NCI-H2196 treated with DMSO at 0.1 percent for 48 hours (cell line): ENCODE results near the gene AGFG1.

Experiments
- DNase-seq: peaks from one replicate; lab custom pipeline; 2025; ENCODE audit not compliant: unreplicated experiment; lab: John Stamatoyannopoulos, UW

Gene AGFG1

GRCh38 chr2:227461811-227462461 is 10.0 kb upstream of the AGFG1 start:
- DNase-seq, result no peak

GRCh38 chr2:227462462-227462951 is 9.4 kb upstream of the AGFG1 start:
- no peak for DNase-seq

GRCh38 chr2:227462972-227463931 is 8.7 kb upstream of the AGFG1 start:
- DNase-seq, result no peak

- DNase-seq, result no peak
Measured at GRCh38 chr2:227464361-227464760, 7.6 kb upstream of the AGFG1 start.

- DNase-seq, result no peak
Measured at GRCh38 chr2:227464851-227465250, 7.1 kb upstream of the AGFG1 start.

GRCh38 chr2:227466887-227467600 is 4.9 kb upstream of the AGFG1 start:
- DNase-seq, result no peak

GRCh38 chr2:227471412-227471811 is 544 bp upstream of the AGFG1 start:
- DNase-seq, result no peak

GRCh38 chr2:227472265-227473121 is 537 bp downstream of the AGFG1 start:
- no peak for DNase-seq

- DNase-seq, result no peak
Measured at GRCh38 chr2:227473122-227473461, 1.1 kb downstream of the AGFG1 start.

GRCh38 chr2:227473806-227474205 is 1.9 kb downstream of the AGFG1 start:
- DNase-seq, result no peak

GRCh38 chr2:227474410-227474809 is 2.5 kb downstream of the AGFG1 start:
- no peak for DNase-seq

- DNase-seq, result no peak
Measured at GRCh38 chr2:227477291-227477690, 5.3 kb downstream of the AGFG1 start.

- DNase-seq, result no peak
Measured at GRCh38 chr2:227479865-227480475, 8.0 kb downstream of the AGFG1 start.

- DNase-seq, result no peak
Measured at GRCh38 chr2:227480528-227480927, 8.6 kb downstream of the AGFG1 start.

GRCh38 chr2:227482638-227483340 is 10.8 kb downstream of the AGFG1 start:
- no peak for DNase-seq

GRCh38 chr2:227485429-227485828 is 13.5 kb downstream of the AGFG1 start:
- DNase-seq, result no peak

- no peak for DNase-seq
Measured at GRCh38 chr2:227486688-227487087, 14.7 kb downstream of the AGFG1 start.

GRCh38 chr2:227488045-227488444 is 16.1 kb downstream of the AGFG1 start:
- DNase-seq, result no peak

GRCh38 chr2:227491386-227491785 is 19.4 kb downstream of the AGFG1 start:
- DNase-seq, result no peak

GRCh38 chr2:227493524-227493923 is 21.6 kb downstream of the AGFG1 start:
- no peak for DNase-seq
